ENCODE measurements around the gene B3GNT2.
A peak's percentile ranks its signal among the peaks of the same experiment; 100 is the strongest.

The B3GNT2 gene

DNA sequence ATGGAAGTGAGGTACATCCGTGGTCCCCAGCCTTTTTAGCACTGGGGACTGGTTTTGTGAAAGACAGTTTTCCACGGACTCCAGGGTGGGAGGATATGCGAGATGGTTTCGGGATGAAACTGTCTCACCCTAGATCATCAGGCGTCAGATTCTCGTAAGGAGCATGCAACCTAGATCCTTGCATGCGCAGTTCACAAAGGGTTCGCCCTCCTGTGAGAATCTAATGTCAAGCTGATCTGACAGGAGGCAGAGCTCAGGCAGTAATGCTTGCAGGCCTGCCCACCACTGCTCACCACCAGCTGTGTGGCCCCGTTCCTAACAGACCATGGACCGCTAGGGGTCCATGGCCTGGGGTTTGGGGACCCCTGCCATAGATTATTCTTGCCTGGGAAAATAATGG is 11.6 kb downstream of the B3GNT2 start:
- DNase-seq, result peak; percentile 55

DNA sequence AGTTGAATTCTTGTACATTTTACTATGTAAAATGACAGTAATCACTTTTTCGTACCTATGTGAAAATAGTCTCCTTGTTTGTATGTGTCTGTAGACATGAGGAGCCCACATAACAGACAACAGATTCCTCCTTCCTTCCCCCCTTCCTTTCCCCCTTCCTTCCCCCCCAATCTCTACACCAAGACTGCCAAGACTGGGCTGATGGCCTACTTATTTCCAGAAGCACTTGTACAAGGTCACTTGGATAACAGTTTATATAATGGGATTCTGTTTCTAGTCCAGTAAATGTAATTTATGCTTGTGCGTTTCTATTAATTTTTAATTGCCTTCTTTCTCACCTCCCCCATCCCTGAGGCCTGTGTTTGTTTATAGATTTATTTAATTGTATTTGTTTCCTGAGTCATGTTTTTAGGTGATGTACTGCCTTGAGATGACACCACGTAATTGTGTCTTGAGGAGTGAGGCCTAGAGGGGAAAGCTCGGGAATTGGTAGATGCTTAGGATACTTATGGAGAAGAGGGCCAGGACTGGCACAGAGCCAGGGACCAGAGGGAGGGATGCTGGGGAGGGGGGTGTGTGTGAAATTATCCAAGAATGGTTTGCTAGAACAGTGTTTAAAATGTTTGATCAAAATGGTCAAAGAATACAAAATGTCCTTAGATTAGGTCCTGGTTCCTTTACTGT is 12.3 kb downstream of the B3GNT2 start:
- no peak for DNase-seq

DNA sequence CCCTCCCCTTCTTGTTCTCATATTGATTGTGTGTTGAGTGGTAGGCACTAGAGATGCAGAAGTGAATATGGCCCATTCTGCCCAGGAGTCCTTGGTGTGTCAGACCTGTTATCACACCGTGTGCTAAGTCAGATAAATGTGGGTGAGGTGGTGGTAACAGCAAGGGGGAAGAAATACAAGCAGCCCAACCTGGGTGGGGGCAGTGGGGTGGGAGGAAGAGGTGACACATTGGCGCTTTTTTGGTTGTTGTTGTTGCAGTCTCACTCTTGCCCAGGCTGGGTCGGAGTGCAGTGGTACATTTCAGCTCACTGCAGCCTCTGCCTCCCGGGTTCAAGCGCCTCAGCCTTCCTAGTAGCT is 12.8 kb downstream of the B3GNT2 start:
- no peak for DNase-seq

DNA sequence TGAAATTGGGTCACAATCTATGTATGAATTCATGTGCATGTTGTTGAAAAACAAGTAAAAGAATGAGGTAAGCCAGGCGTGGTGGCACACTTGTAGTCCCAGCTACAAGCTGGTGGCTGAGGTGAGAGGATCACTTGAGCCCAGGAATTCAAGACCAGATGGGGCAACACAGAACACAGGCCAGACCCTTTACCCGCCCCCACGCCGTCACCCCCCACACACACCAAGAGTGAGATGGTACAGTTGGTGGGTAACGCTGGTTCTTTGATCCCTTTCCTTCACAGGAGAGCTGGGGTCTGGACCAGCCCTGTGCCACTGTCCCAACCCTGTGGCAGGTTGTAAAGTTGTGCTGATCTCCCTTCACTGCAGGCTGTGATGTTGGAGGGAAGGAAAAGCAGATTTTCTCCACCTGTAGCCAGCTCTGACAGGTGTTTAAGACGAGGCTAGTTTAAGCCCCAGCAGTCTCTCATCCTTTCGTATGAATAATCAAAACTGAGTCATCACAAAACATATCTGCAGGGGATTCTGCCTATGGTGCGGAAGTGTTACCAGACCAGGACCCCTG is 13.6 kb downstream of the B3GNT2 start:
- DNase-seq, result no peak

DNA sequence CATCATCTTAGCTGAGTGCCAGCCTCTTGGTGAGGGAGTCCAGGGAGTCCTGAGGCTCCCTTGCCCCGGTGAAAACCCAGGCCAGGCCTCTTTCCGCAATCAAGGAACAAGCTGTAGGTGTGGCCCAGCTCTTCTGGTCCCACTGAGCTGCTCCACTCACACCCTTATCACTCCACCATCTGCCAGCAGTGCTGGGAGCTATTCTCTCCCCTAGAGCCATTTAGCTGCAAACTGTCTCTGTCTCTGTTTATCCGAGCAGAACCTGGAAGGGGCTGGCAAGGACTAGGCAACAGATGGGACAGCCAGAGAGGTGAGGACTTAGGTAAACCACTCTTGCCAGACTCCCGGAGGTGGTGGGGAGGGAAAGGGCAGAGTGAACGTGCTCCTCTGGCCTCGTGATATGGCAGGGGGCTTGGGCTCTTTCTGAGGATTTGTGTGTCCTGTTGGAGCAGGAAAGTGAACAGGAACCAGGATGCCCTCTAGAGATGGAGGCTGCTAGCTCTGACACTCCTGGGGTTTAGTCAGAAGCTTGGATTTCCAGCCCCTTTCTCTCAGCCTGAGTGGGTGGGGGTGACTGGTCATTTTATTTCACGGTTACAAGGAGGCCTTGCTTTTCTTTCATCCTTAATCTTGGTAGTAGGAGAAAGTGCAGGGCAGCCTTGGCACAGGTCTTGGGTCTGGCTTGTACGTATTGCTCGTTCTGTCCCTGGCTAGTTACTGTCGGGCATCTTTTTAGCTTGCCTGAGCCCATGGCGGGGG is 19.6 kb downstream of the B3GNT2 start:
- no peak for DNase-seq

DNA sequence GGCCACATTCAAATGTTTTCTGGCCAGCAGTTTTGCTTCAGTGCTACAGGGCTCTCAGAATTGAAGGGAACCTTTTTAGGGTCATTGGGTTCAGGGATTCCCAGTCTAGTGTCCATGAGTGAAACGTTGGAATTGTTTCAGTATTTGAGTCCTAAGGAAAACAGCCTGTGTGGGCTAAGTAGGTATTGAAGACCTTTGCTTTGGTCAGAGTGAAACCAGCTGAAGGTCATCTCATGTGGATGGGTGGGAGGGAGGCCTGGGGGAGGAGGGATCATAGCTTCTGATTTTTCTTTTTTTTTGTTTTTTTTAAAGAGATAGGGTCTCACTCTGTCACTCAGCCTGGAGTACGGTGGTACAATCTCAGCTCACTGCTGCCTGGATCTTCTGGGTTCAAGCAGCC is 20.2 kb downstream of the B3GNT2 start:
- no peak for DNase-seq

DNA sequence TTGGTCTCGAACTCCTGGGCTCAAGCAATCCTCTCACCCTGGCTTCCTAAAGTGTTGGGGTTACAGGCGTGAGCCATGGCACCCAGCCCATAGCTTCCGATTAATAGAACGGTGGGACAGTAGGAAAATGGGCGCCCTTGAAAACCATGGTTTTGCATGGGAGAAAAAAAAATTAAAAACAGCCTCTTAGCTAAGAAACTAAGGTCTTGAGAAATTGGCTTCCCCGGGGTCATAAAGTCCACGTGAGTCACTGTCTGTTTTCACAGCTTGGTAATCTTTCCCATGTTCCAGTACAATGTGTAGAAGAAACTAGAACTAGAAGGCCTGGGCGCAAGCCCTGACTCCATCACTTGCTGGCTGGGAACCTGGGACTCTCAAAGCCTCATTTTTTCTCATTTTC is 20.7 kb downstream of the B3GNT2 start:
- DNase-seq, result no peak

DNA sequence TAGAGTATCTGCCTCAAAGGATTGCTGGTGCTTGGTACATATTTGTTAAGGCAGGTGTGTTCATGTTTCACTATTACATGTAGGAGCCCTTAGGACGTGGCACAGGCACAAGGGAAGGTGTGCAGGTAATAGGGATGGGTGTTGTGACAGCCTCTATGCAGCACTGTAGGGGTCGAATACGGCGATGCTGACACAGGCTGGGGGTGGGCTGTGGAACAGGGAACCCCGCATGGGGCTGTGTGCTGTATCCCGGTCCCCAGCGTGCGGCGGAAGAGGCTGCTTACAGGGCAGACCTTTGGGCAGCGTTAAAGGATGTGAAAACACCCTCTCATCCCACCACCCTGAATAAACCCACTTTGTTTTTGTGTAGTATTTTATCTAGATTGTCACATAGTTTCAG is 21.5 kb downstream of the B3GNT2 start:
- DNase-seq, result no peak

DNA sequence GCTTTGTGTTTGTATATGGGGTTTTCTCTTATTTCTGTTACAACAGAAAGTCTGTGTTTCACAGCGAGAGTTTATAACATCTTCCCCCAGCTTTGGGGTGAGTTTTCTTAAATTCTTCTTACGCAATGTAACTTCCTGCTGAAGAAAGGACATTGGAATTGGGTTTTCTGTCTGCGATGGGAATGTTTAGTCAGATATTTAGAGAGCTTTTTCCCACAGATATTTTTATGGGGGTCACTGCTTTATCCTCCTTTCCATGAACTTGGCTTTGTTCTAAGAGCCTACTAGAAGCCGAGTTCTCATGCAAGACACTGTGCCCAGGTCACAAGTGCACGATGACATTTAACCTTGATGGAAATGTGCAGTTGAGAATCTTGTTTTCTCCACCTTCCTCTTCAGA is 22.1 kb downstream of the B3GNT2 start:
- DNase-seq, result no peak

DNA sequence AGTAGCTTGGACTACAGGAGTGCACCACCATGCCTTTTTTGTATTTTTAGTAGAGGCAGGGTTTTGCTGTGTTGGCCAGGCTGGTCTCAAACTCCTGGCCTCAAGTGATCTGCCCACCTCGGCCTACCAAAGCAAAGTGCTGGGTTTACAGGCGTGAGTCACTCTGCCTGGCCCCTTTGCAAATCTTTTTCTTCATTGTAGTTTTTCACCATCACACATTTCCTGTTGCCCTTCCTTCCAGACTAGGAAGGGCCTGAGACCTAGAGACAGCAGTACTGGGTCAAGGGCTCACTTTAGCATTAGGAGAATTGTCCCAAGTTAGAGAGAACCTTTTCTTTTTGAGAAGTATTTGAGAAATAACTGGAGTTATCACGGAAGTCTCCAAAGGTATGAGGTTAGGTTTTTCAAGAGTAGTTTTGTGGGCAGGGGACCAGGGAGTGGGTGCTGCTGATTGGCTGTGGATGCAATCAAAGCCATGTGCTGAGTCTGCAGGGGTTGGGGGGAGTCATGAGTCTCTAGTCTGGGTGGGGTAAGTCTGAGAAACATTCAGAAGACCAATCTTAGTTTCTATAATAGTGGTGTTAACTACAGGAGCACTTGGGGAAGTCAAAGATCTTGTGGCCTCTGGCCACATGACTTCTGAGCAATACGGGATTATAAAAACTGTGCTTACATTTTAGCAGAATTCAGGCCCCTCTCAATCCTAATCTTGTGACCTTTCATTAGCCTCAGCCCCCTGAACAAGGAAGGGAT is 23.7 kb downstream of the B3GNT2 start:
- no peak for DNase-seq

DNA sequence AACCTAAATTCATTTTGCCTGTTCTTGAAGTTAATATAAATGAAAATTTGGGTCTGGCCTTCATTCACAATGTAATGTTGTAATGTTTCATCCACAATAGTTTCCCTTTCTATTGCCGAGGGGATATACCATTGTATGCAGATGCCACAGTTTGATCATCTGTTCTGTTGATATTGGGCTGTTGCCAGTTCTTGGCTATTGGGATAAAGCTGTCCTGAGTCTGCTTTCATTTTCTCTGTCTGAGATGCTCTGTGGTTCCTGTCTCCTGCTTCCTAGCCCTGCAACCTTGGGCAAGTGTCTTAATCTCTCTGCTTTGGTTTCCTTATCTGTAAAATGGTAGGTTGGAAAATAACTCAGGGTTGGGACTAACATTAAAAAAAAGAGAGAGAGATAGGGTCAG is 25.2 kb downstream of the B3GNT2 start:
- no peak for DNase-seq

DNA sequence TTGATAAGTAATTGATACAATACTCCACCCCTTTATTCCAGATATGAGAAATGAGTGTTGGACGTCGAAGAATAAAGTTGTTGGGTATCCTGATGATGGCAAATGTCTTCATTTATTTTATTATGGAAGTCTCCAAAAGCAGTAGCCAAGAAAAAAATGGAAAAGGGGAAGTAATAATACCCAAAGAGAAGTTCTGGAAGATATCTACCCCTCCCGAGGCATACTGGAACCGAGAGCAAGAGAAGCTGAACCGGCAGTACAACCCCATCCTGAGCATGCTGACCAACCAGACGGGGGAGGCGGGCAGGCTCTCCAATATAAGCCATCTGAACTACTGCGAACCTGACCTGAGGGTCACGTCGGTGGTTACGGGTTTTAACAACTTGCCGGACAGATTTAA is 26.3 kb downstream of the B3GNT2 start:
- DNase-seq, result no peak

DNA sequence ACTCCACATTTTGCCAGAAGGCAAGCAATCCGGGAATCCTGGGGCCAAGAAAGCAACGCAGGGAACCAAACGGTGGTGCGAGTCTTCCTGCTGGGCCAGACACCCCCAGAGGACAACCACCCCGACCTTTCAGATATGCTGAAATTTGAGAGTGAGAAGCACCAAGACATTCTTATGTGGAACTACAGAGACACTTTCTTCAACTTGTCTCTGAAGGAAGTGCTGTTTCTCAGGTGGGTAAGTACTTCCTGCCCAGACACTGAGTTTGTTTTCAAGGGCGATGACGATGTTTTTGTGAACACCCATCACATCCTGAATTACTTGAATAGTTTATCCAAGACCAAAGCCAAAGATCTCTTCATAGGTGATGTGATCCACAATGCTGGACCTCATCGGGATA is 26.8 kb downstream of the B3GNT2 start:
- no peak for DNase-seq

DNA sequence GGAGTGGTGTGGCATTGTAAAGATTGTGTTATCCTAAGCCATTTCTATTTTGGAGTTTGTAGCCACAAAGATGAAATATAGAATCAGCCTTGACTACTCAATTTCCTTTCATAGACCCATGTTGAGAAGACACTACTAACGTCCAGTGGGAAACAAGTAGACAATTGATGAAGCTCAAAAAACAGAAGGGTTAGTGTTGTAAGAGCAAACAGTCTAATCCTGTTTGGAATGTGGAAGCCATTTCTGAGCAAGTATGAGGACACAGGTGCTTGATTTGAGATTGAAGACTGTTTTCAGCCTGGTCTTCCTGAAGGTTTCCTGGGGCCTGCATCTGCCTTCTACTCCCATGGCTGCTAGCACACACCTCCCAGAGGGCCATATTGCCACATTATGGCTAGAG is 29.1 kb downstream of the B3GNT2 start:
- no peak for DNase-seq

DNA sequence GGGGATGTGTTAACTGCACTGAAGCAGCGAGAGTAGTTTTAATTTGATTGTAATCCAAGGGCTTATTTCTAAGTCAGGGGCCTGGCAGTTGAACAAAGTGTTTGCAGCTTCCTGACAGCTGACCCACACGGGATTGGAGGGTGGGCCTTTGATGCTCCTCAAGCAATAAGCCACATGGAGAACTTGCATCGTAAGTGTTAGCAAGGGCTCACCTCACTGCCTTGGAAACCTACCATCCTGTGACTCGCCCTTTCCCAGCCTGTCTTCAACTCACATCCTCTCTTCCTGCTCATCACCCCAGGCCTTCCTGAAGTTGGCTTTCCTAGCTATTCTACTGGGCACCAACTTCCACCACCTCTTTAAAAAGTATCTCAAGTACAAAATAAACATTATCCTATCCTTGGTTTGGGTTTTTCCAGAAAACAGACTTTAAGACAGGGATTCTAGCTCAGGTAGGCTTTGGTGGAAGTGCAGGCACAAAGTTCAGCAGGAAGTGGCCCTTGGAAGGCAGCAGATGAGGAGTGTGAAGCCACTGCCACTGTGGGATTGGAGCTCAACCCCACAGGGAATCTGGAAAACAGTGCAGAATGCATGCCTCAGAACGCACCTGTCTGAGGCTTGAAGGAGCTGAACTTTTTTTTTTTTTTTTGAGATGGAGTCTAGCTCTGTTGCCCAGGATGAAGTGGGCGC is 31.6 kb downstream of the B3GNT2 start:
- DNase-seq, result no peak

DNA sequence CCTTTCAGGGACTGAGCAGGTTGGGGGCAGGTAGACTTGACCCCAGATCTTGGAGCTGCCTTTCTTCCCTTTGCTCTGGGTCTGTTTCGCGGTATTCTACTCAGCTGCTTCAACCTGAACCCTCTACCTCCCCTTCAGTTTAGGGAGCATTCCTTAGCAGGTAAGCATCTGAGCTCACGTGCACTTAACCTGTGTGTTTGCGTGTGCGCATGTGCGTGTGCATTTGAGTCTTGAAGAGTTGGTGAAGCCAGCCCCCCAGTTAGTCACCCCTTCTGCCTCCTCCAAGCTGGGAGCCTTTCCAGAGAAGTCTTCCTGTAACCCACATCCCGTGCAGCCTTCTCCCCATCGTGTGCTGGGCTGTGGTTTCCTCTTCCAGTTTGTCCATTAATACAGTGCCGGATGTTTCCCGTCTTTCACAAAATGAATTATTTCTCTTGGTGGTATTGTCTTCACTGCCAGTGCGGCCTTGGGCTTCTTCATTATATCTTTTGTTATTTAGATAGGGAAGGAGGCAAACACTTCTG is 33.2 kb downstream of the B3GNT2 start:
- no peak for DNase-seq

DNA sequence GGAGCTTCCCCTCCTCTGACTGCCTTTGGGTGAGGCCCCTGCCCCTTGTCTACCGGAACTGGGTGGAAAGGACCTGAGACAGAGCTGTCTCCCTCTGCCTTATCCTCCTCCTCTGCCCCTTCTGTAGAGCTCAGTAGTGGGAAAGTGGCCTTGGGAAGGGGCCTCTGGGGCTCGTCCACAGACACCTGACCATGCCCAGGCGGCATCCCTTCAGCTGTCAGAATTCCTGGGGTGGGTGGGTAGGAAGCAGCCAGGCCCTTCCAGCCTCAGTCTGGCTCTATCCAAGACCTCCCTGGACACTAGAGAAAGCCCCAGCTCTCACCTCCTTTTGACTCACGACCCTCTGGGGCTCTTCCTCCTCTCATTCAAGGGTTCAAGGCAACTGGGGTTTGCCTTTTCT is 35.6 kb downstream of the B3GNT2 start:
- DNase-seq, result no peak

DNA sequence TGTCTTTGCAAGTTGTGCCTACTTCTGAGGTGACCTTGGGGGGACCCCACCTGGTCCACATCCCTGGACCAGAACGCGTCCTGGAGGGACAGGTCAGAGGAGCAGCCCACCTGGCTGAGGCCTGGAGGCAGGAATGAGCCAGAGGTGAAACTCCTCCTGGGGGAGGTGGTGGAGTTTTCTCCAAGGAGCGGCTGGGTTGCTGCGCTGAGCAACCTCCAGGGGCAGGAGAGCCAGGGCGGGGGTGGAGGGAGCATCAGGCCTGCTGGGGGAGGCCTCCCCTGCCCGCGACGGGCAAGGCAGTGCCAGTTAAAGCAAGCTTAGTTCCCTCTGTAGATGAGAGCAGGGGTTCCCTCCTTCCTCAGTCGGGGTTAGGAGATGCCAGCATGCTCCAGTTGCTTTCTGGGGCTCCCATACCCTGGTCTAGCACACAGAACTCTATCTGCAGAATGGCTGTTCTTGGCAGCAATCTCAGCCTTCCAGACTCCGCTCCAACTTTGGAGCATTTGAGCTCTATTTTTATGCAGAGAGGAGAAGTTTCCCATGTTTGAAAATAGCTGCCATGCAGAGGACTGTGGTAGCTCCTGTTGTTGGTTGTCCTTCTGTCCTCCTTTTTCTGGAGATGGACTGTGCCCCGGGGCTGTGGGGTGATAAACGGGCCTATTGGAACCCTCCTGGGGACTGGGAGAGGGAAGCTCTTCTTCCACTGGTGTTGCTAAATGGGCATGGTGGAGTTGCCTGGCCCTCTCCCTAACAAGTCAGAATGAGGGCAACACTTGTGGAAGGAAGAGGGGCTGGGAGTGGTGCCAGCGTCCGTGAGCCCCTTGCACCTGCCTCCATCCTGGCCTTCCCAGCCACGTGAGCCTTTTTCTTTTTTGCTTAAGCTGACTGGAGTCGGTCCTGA is 39.1 kb downstream of the B3GNT2 start:
- no peak for DNase-seq

DNA sequence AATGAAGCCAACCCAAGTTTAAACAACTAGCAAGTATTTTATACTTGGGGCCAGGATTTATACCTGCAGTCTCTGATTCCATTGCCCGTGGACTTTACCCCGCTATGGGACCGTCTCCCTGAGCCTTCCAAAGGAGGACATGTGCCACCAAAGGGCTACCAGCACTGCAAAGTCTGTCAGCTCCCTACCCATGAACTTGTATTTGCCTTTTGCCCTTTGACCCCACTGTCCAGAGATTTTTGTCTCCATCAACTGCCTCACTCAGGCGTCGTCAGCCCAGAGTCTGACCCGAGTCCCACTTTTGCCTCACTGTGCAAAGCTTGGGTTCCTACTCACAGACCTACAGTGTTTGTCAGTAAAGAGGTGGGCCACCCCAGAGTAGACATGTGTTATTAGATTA is 40.6 kb downstream of the B3GNT2 start:
- DNase-seq, result no peak

DNA sequence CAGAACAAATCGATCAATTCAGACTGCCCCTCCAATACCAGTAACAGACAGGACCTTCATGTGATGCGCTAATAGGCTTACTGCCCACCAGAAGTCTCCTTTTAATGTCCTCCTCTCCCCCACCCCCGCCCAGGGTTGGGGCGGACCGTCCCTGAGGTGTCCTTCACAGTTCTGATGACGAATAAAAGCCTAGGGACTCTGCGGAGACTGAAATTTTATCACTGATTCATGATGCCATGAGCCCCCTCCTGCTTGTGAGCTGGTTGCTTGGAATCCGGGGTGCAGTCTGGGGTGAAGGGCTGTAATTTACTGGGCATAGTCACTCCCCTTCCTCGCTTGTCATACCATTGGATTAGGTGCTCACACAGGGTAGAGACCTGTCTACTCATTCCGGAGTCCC is 42.3 kb downstream of the B3GNT2 start:
- DNase-seq, result no peak

DNA sequence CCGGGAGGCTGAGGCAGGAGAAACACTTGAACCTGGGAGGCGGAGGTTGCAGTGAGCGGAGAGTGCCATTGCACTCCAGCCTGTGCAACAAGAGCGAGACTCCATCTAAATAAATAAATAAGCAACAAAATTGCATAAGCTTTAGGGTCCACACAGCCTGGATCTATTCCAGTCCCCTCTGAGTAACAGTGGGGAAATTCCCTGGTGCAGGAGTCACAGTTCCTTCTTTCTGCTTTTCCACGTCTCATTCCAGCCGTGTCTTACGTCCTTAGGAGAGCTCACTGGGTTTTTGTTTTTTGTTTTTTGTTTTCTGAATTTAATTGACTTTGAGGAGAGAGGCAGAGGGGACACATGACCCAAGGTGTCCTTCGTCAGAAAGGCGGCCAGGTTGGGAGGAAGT is 44.6 kb downstream of the B3GNT2 start:
- DNase-seq, result no peak

DNA sequence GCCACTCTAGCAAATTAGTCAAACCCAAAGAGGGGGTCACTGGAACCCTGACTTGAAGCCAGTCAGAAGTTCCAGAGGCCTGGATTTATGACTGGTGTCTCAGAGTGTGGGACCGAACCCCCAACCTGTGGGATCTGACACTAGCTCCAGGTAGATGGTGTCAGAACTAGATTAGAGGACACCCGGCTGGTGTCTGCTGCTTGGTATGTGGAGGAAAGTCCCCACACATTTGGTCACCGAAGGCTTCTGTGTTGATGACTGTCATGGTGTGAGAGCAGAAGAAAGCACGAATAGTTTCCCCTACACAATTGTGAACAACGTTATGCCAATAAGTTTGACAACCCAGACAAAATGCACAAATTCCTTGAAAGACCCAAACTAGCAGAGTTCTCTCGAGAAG is 48.1 kb downstream of the B3GNT2 start:
- DNase-seq, result no peak

Data from eye (tissue), 1 donor.